H9 (cell line): Measurements from ENCODE around the gene OR6K6. TPM values are rescaled to one million over a fixed set of nuclear protein-coding genes. Genes with fewer than 3 reads are reported as not detected.

Source experiments
- DNase-seq: peaks from one replicate; pipeline ENCODE4 v3.0.0-alpha.2; 2017
- H2AFZ ChIP-seq: one replicate; pipeline ENCODE4 v1.6.1; 2013; ENCODE audit warnings: mild to moderate bottlenecking, low read length, control low read depth, moderate library complexity
- H2AK5ac ChIP-seq: 2 replicates; pipeline ENCODE4 v1.6.1; 2013; ENCODE audit warnings: low read length, control low read depth, mixed read lengths; ENCODE audit not compliant: insufficient read length
- H2BK120ac ChIP-seq: one replicate; pipeline ENCODE4 v1.6.1; 2013; ENCODE audit warnings: low read depth, mild to moderate bottlenecking, low read length, control low read depth, inconsistent platforms; ENCODE audit not compliant: poor library complexity, severe bottlenecking
- H2BK12ac ChIP-seq: 2 replicates; pipeline ENCODE4 v1.6.1; 2013; ENCODE audit warnings: low read length, control low read depth, mixed read lengths, low read depth; ENCODE audit not compliant: insufficient read length
- H2BK15ac ChIP-seq: 2 replicates; pipeline ENCODE4 v1.6.1; 2013; ENCODE audit warnings: low read depth, low read length, control low read depth
- H2BK20ac ChIP-seq: one replicate; pipeline ENCODE4 v1.6.1; 2013; ENCODE audit warnings: low read depth, mild to moderate bottlenecking, low read length, control low read depth, inconsistent platforms; ENCODE audit not compliant: poor library complexity, severe bottlenecking
- H2BK5ac ChIP-seq: 2 replicates; pipeline ENCODE4 v1.6.1; 2013; ENCODE audit warnings: low read length, control low read depth, mixed read lengths; ENCODE audit not compliant: insufficient read length
- H3K14ac ChIP-seq: 2 replicates; pipeline ENCODE4 v1.6.1; 2013; ENCODE audit warnings: low read length, control low read depth; ENCODE audit not compliant: insufficient read depth
- H3K18ac ChIP-seq: 2 replicates; pipeline ENCODE4 v1.6.1; 2013; ENCODE audit warnings: low read depth, mild to moderate bottlenecking, mixed read lengths, low read length, control low read depth; ENCODE audit not compliant: insufficient read length
- H3K23ac ChIP-seq: 2 replicates; pipeline ENCODE4 v1.6.1; 2013; ENCODE audit warnings: low read length, control low read depth, mixed read lengths, low read depth; ENCODE audit not compliant: insufficient read length
- H3K23me2 ChIP-seq: 2 replicates; pipeline ENCODE4 v1.6.1; 2013; ENCODE audit warnings: low read depth, mild to moderate bottlenecking, mixed read lengths, low read length, control low read depth; ENCODE audit not compliant: insufficient read length, poor library complexity, severe bottlenecking
- H3K27ac ChIP-seq: 2 replicates; pipeline ENCODE4 v1.5.1; 2013; ENCODE audit warnings: low read length, control low read depth, mixed read lengths, low read depth; ENCODE audit not compliant: insufficient read length
- H3K27me3 ChIP-seq: 2 replicates; pipeline ENCODE4 v1.6.1; 2013; ENCODE audit warnings: low read length, control low read depth, inconsistent platforms; ENCODE audit not compliant: insufficient read depth
- H3K4ac ChIP-seq: 2 replicates; pipeline ENCODE4 v1.6.1; 2013; ENCODE audit warnings: low read depth, mild to moderate bottlenecking, control low read depth, inconsistent platforms, low read length, moderate library complexity
- H3K4me1 ChIP-seq: 2 replicates; pipeline ENCODE4 v1.6.1; 2013; ENCODE audit warnings: low read length, control low read depth, inconsistent platforms; ENCODE audit not compliant: insufficient read depth
- H3K4me2 ChIP-seq: 2 replicates; pipeline ENCODE4 v1.6.1; 2013; ENCODE audit warnings: low read length, control low read depth, mixed read lengths; ENCODE audit not compliant: insufficient read length, insufficient read depth
- H3K56ac ChIP-seq: 2 replicates; pipeline ENCODE4 v1.6.1; 2013; ENCODE audit warnings: low read depth, mild to moderate bottlenecking, mixed read lengths, low read length, control low read depth; ENCODE audit not compliant: insufficient read length
- H3K79me1 ChIP-seq: 2 replicates; pipeline ENCODE4 v1.6.1; 2013; ENCODE audit warnings: low read depth, mild to moderate bottlenecking, moderate library complexity, low read length, control low read depth, inconsistent platforms; ENCODE audit not compliant: insufficient read depth, poor library complexity, severe bottlenecking
- H3K79me2 ChIP-seq: 2 replicates; pipeline ENCODE4 v1.6.1; 2013; ENCODE audit warnings: low read length, control low read depth, inconsistent platforms; ENCODE audit not compliant: insufficient read depth
- H3K9ac ChIP-seq: 2 replicates; pipeline ENCODE4 v1.6.1; 2013; ENCODE audit warnings: low read length, control low read depth, mixed read lengths; ENCODE audit not compliant: insufficient read length; ENCODE audit errors: extremely low read depth
- H3K9me3 ChIP-seq: one replicate; pipeline ENCODE4 v1.6.1; 2013; ENCODE audit warnings: low read depth, low read length, inconsistent platforms; ENCODE audit not compliant: control insufficient read depth
- H3T11ph ChIP-seq: one replicate; pipeline ENCODE4 v1.6.1; 2013; ENCODE audit warnings: mild to moderate bottlenecking, low read length, control low read depth, inconsistent platforms
- H4K20me1 ChIP-seq: one replicate; pipeline ENCODE4 v1.6.1; 2013; ENCODE audit not compliant: control insufficient read depth, insufficient read length, insufficient read depth
- H4K5ac ChIP-seq: 2 replicates; pipeline ENCODE4 v1.6.1; 2013; ENCODE audit warnings: low read depth, mild to moderate bottlenecking, mixed read lengths, low read length, control low read depth; ENCODE audit not compliant: insufficient read length
- H4K8ac ChIP-seq: replicated peaks from 2 replicates; pipeline ENCODE4 v1.6.1; 2013; ENCODE audit warnings: low read length, control low read depth, mixed read lengths, low read depth; ENCODE audit not compliant: insufficient read length
- H4K91ac ChIP-seq: 2 replicates; pipeline ENCODE4 v1.6.1; 2013; ENCODE audit warnings: low read depth, mild to moderate bottlenecking, moderate library complexity, mixed read lengths, low read length, control low read depth; ENCODE audit not compliant: insufficient read length
- H3K27ac Mint-ChIP-seq, 3 experiments: 2 replicates in 2 of 3; 3 replicates in 1 of 3; pipeline ENCODE4 v1.8.0; 2020 to 2021; ENCODE audit warnings: mixed read lengths in 3 of 3, mild to moderate bottlenecking in 1 of 3, moderate library complexity in 1 of 3
- H3K27me3 Mint-ChIP-seq: 2 replicates; pipeline ENCODE4 v1.8.0; 2021; ENCODE audit warnings: low read depth, mild to moderate bottlenecking, moderate library complexity, mixed read lengths
- H3K36me3 Mint-ChIP-seq, 3 experiments: 2 replicates in 2 of 3; 3 replicates in 1 of 3; pipeline ENCODE4 v1.8.0; 2020 to 2021; ENCODE audit warnings: low read depth in 3 of 3, mixed read lengths in 3 of 3; ENCODE audit not compliant: insufficient read depth in 1 of 3
- H3K4me1 Mint-ChIP-seq, 2 experiments: 2 replicates each; pipeline ENCODE4 v1.8.0; 2020; ENCODE audit warnings: mixed read lengths in 2 of 2
- H3K4me3 Mint-ChIP-seq, 2 experiments: 2 replicates in 1 of 2; 3 replicates in 1 of 2; pipeline ENCODE4 v1.8.0; 2020 to 2021; ENCODE audit warnings: mild to moderate bottlenecking in 2 of 2, mixed read lengths in 2 of 2, moderate library complexity in 1 of 2
- H3K9me3 Mint-ChIP-seq, 2 experiments: 2 replicates in 1 of 2; 3 replicates in 1 of 2; pipeline ENCODE4 v1.8.0; 2020; ENCODE audit warnings: mild to moderate bottlenecking in 2 of 2, mixed read lengths in 2 of 2, moderate library complexity in 1 of 2
- WGBS: extraction: QIAGEN DNeasy Blood & Tissue Kit; methylation state at CpG from one replicate; pipeline ENCODE4 v1.1.7; 2013; ENCODE audit warnings: missing lambda C conversion rate, low lambda C conversion rate, mixed read lengths; ENCODE audit not compliant: insufficient read length; ENCODE audit errors: extremely low coverage; 5-methylcytosine and 5-hydroxymethylcytosine counted together
- total RNA-seq: library from RNA; stranded (reverse); gene quantifications from 2 replicates; pipeline ENCODE4 v1.2.1, GENCODE V29; 2021
- TF ChIP-seq, protein P1 (sequence below): fragments of 200-600 bp; sonication (generic); conservative IDR thresholded peaks from 3 replicates; pipeline ENCODE4 v1.8.0; 2021; ENCODE audit warnings: antibody characterized with exemption, mild to moderate bottlenecking

Gene OR6K6
- total RNA-seq, 1 experiment from 2014 or later, result not detected

DNA sequence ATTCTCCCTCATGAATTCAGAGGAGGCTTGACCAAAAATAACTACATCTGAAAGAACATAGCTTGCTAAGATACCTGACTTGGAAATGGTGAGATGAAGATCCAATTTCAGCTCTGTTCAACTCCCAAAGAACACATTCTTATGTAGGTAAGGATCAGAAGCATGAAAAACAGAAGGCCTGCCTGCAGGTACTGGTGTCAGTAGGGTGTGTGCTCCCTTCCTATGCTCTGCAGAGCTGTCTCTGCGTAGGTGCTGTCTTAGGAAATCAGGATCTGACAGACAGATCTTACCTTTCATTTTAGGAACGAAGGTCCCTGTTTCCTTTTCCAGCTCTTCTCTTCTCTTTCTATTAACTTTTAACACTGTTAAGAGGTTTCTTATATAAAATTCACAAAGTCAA, 48.4 kb upstream of the OR6K6 start:
- Histone ChIP-seq H2BK20ac (no peak overlapping the region), H2AK5ac (no peak overlapping the region), H3K79me2 (no peaks in the 10 kb centered on the region), H4K91ac (no peak overlapping the region), H3K23me2 (no peaks in the 10 kb centered on the region), H3T11ph (no peak overlapping the region), H4K5ac (no peak overlapping the region), H3K23ac (no peak overlapping the region), H4K8ac (no peak overlapping the region), H3K18ac (no peak overlapping the region), H3K4ac (no peak overlapping the region), H4K20me1 (no peaks in the 10 kb centered on the region), H3K9me3 (no peaks in the 10 kb centered on the region), H2BK15ac (no peak overlapping the region), H3K79me1 (no peaks in the 10 kb centered on the region), H3K4me1 (no peaks in the 10 kb centered on the region), H3K56ac (no peak overlapping the region), H3K27ac (no peak overlapping the region), H2BK5ac (no peak overlapping the region), H2AFZ (no peak overlapping the region), H3K9ac (no peak overlapping the region), H2BK120ac (no peak overlapping the region), H3K14ac (no peak overlapping the region), H2BK12ac (no peak overlapping the region), H3K4me2 (no peak overlapping the region), H3K27me3 (no peaks in the 10 kb centered on the region)
- no peaks in the 10 kb centered on the region for H3K36me3 Mint-ChIP-seq
- H3K9me3 Mint-ChIP-seq, result no peaks in the 10 kb centered on the region
- no peaks in the 10 kb centered on the region for H3K4me1 Mint-ChIP-seq
- TF ChIP-seq, protein P1, sequence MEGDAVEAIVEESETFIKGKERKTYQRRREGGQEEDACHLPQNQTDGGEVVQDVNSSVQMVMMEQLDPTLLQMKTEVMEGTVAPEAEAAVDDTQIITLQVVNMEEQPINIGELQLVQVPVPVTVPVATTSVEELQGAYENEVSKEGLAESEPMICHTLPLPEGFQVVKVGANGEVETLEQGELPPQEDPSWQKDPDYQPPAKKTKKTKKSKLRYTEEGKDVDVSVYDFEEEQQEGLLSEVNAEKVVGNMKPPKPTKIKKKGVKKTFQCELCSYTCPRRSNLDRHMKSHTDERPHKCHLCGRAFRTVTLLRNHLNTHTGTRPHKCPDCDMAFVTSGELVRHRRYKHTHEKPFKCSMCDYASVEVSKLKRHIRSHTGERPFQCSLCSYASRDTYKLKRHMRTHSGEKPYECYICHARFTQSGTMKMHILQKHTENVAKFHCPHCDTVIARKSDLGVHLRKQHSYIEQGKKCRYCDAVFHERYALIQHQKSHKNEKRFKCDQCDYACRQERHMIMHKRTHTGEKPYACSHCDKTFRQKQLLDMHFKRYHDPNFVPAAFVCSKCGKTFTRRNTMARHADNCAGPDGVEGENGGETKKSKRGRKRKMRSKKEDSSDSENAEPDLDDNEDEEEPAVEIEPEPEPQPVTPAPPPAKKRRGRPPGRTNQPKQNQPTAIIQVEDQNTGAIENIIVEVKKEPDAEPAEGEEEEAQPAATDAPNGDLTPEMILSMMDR, result no peak
- H3K27ac Mint-ChIP-seq, result peak overlapping the region in 1 of 3 experiments; percentile 30; a peak in 1 of 7 replicates
- no peak for DNase-seq
- WGBS, result no CpG with 5 or more reads among the region's 2 CpGs
- no peaks in the 10 kb centered on the region; the same call in 1 of the 2 replicates for H3K27me3 Mint-ChIP-seq
- H3K4me3 Mint-ChIP-seq, result no peak overlapping the region
